Esophagus (tissue), 2 donors: Measurements from ENCODE around the gene PTPRD. TPM values are rescaled to one million over a fixed set of nuclear protein-coding genes. Genes with fewer than 3 reads are reported as not detected.

ENCODE experiments used
- H3K27ac ChIP-seq, 2 donors: one replicate each; pipeline ENCODE4 v1.5.1; 2013; ENCODE audit warnings: low read depth in 2 of 2, mild to moderate bottlenecking in 2 of 2, inconsistent platforms in 1 of 2, low read length in 1 of 2, moderate library complexity in 1 of 2
- H3K27me3 ChIP-seq, 2 donors: one replicate each; pipeline ENCODE4 v1.6.1; 2013; ENCODE audit warnings: low read length in 2 of 2, control low read depth in 1 of 2, mild to moderate bottlenecking in 1 of 2; ENCODE audit not compliant: insufficient read depth in 2 of 2, control insufficient read depth in 1 of 2
- H3K36me3 ChIP-seq, 2 donors: one replicate each; pipeline ENCODE4 v1.6.1; 2013; ENCODE audit warnings: low read length in 1 of 2; ENCODE audit not compliant: control insufficient read depth in 2 of 2, insufficient read depth in 2 of 2
- H3K4me1 ChIP-seq, 2 donors: one replicate each; pipeline ENCODE4 v1.6.1; 2013; ENCODE audit warnings: low read length in 1 of 2; ENCODE audit not compliant: control insufficient read depth in 2 of 2, insufficient read depth in 2 of 2
- H3K4me3 ChIP-seq, 2 donors: one replicate each; pipeline ENCODE4 v1.5.1; 2013; ENCODE audit warnings: low read length in 2 of 2, mild to moderate bottlenecking in 2 of 2, low read depth in 1 of 2, moderate library complexity in 1 of 2
- H3K9me3 ChIP-seq, 2 donors: one replicate each; pipeline ENCODE4 v1.6.1; 2013; ENCODE audit warnings: mild to moderate bottlenecking in 2 of 2, low read depth in 1 of 2, low read length in 1 of 2, moderate library complexity in 1 of 2; ENCODE audit not compliant: control insufficient read depth in 2 of 2, insufficient read depth in 1 of 2
- WGBS, 2 donors: extraction: QIAGEN DNeasy Blood & Tissue Kit; methylation state at CpG; one replicate each; pipeline ENCODE4 v1.1.7; 2013; 5-methylcytosine and 5-hydroxymethylcytosine counted together
- polyA plus RNA-seq, 2 donors: library from polyadenylated mRNA; stranded (reverse); fragments of 200-250 nt; gene quantifications; one replicate each; pipeline ENCODE4 v1.2.3, GENCODE V29; 2013
- donor health status: healthy with polysubstance abuse.
- donor health status: Bipolar disorder and iron deficiency.

Gene PTPRD
- polyA plus RNA-seq, 2 donors = 0.53 to 0.60 TPM

DNA sequence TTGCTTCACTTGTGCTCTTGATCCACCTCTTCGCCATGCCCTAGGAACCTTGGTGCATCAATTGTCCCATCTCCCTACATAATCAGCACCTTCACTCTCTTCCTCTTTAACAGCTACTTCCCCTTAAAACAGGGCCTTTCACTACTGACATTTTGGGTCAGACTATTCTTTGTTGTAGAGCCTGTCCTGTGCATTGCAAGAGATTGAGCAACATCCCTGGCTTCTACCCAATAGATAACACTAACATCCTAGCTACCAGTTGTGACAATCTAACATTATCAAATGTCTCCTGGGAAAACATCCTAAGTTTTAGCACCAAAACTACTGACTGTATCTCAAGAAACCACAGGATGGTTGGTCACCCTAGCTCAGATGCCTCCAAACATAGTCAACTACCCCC, 1958.9 kb downstream of the PTPRD start:
- Histone ChIP-seq H3K36me3 (no peaks in the 10 kb centered on the region), H3K9me3 (no peaks in the 10 kb centered on the region), H3K4me3 (no peak overlapping the region), H3K27me3 (no peaks in the 10 kb centered on the region), H3K4me1 (no peaks in the 10 kb centered on the region), H3K27ac (no peak overlapping the region)
- WGBS, 2 donors = 93 to 97% methylated on average over 1 of the region's 1 CpG

- H3K27ac ChIP-seq = no peak overlapping the region
- no peaks in the 10 kb centered on the region for H3K36me3 ChIP-seq
- no peaks in the 10 kb centered on the region for H3K4me1 ChIP-seq
- WGBS, 2 donors = 82% methylated on average over 2 of the region's 2 CpGs
- H3K27me3 ChIP-seq = no peaks in the 10 kb centered on the region
- H3K9me3 ChIP-seq = no peaks in the 10 kb centered on the region
- H3K4me3 ChIP-seq = no peak overlapping the region
These were observed 1959.7 kb downstream of the PTPRD start for GRCh38 chr9:8653111-8653510.

- WGBS, 2 donors = 72 to 77% methylated on average over 1 of the region's 1 CpG
These were observed 1960.5 kb downstream of the PTPRD start for GRCh38 chr9:8652255-8652654.

DNA sequence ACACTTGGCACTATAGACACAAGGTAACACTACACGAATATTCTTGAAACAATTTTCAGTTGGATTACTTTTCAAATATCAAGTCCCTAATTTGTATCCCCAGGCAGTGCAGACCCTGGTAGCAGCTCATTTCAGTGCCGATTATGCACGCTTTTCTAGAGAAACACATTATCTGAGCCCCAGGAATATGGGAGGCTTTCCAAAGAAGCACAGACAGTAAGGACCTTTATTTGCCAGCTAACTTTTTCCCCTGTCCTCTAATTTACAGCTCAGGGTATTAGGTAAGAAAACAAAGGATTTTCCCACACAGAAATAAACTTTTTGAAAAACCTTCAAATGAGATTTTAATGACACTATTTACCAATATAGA, 1961.0 kb downstream of the PTPRD start:
- no peak overlapping the region for H3K4me3 ChIP-seq
- H3K27ac ChIP-seq = no peak overlapping the region
- H3K4me1 ChIP-seq = no peaks in the 10 kb centered on the region
- no peaks in the 10 kb centered on the region for H3K9me3 ChIP-seq
- H3K27me3 ChIP-seq = no peaks in the 10 kb centered on the region
- H3K36me3 ChIP-seq = no peaks in the 10 kb centered on the region
- 42 to 50% methylated on average over 3 of the region's 3 CpGs for WGBS, 2 donors

More at GRCh38 chr9:8652255-8652654, 1960.5 kb downstream of the PTPRD start:
- H3K27ac ChIP-seq = no peak overlapping the region
- H3K36me3 ChIP-seq = no peaks in the 10 kb centered on the region
- no peaks in the 10 kb centered on the region for H3K9me3 ChIP-seq
- no peaks in the 10 kb centered on the region for H3K27me3 ChIP-seq
- no peak overlapping the region for H3K4me3 ChIP-seq
- H3K4me1 ChIP-seq = no peaks in the 10 kb centered on the region

GRCh38 chr9:8651070-8651845, 1961.5 kb downstream of the PTPRD start:
- no peaks in the 10 kb centered on the region for H3K9me3 ChIP-seq
- H3K4me3 ChIP-seq = no peak overlapping the region
- WGBS, 2 donors = 70 to 72% methylated on average over 10 of the region's 10 CpGs
- no peak overlapping the region for H3K27ac ChIP-seq
- H3K36me3 ChIP-seq = no peaks in the 10 kb centered on the region
- H3K27me3 ChIP-seq = no peaks in the 10 kb centered on the region
- no peaks in the 10 kb centered on the region for H3K4me1 ChIP-seq

DNA sequence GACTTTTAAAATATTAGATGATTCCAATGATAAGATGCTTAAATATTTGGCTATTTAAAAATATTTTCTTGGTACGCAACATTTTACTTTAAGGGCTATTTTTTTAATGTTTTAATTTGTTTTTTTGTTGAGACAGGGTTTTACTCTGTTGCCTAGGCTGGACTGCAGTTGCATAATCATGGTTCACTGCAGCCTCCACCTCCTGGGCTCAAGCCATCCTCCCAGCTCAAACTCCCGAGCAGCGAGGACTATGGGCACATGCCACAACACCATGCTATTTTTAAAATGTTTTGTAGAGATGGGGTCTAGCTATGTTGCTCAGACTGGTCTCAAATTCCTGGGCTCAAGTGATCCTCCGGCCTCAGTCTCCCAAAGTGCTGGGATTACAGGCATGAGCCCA, 1963.0 kb downstream of the PTPRD start:
- no peaks in the 10 kb centered on the region for H3K27me3 ChIP-seq
- no peaks in the 10 kb centered on the region for H3K36me3 ChIP-seq
- H3K4me1 ChIP-seq = no peaks in the 10 kb centered on the region
- no peak overlapping the region for H3K27ac ChIP-seq
- no peaks in the 10 kb centered on the region for H3K9me3 ChIP-seq
- H3K4me3 ChIP-seq = no peak overlapping the region
- 79 to 86% methylated on average over 4 of the region's 4 CpGs for WGBS, 2 donors

GRCh38 chr9:8649160-8649559, 1963.6 kb downstream of the PTPRD start:
- Histone ChIP-seq H3K27me3 (no peaks in the 10 kb centered on the region), H3K9me3 (no peaks in the 10 kb centered on the region), H3K36me3 (no peaks in the 10 kb centered on the region), H3K4me1 (no peaks in the 10 kb centered on the region), H3K27ac (no peak overlapping the region), H3K4me3 (no peak overlapping the region)
- WGBS, 2 donors = 65 to 77% methylated on average over 2 of the region's 2 CpGs

DNA sequence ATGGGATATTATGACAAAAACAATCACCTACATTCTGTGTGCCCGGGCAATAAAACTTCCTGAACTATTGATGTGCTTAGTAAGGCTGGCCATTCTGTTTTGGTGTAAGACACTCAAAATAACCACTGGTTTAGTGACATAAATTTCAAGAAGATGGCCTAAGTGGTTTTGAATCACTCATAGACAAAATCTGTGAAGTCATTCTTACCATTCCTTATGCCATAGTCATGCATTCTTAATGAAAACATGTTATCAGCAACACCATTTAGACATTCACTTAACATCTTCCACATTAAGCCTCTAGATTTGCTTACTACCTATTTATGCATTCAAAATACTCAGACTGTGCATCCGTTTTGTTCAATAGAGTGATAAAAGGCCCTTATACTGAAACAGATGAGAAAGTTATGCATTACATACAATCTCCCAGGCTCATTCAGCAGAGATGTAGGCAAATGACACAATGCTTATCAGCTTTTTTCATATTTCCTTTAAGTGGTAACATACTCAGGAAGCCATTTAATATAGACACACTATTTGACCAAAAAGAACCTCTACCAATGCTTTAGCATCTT, 1964.4 kb downstream of the PTPRD start:
- Histone ChIP-seq H3K27ac (no peak overlapping the region), H3K27me3 (no peaks in the 10 kb centered on the region), H3K4me1 (no peaks in the 10 kb centered on the region), H3K4me3 (no peak overlapping the region), H3K9me3 (no peaks in the 10 kb centered on the region), H3K36me3 (no peaks in the 10 kb centered on the region)
- WGBS, 2 donors = 75 to 82% methylated on average over 2 of the region's 2 CpGs

- Histone ChIP-seq H3K9me3 (no peaks in the 10 kb centered on the region), H3K36me3 (no peaks in the 10 kb centered on the region), H3K4me3 (no peak overlapping the region), H3K4me1 (no peaks in the 10 kb centered on the region), H3K27me3 (no peaks in the 10 kb centered on the region), H3K27ac (no peak overlapping the region)
- WGBS, 2 donors = 83 to 87% methylated on average over 6 of the region's 6 CpGs
These were observed 1965.0 kb downstream of the PTPRD start for GRCh38 chr9:8647824-8648223.

DNA sequence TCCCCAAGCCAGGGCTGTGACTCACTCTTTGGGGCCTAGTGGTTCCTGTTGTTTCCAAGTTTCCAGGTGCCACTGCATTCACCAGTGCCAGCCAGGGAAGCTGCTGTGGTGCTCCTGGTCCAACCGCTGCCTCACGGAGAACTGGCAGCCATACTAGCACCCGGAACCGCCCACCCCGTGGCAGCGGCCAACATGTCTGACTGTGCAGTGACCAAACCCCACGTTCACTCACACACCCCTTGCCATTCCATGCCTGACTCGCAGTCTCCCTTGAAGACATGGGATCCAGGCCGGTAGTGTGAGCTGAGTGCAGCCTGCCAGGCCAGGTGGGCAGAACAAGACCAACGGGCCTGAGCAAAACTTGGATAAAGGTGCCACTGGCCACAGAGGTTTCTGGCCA, 1968.2 kb downstream of the PTPRD start:
- WGBS, 2 donors = 91 to 93% methylated on average over 10 of the region's 10 CpGs
- H3K36me3 ChIP-seq = no peaks in the 10 kb centered on the region

More for the DNA sequence above, 1968.2 kb downstream of the PTPRD start:
- Histone ChIP-seq H3K27me3 (no peaks in the 10 kb centered on the region), H3K4me3 (no peak overlapping the region), H3K4me1 (no peaks in the 10 kb centered on the region), H3K9me3 (no peaks in the 10 kb centered on the region), H3K27ac (no peak overlapping the region)
